HepG2 (cell line): ENCODE measurements around the gene VPS54. TPM values are rescaled to one million over a fixed set of nuclear protein-coding genes. Genes with fewer than 3 reads are reported as not detected.

Experiments used
- ATAC-seq: fragments of 200-7000 bp; cut with Tn5 transposase; 3 replicates; pipeline ENCODE4 v1.9.1; 2020; ENCODE audit warnings: mild to moderate bottlenecking, moderate library complexity
- BruUV-seq: library from RNA; stranded (reverse); fragments of 400-500 nt; replicated peaks from 2 replicates; lab custom pipeline; 2021; lab: Mats Ljungman, UMichigan
- CTCF ChIA-PET: fragments of 300-600 bp; formaldehyde crosslinking; extraction: SDS; loops from one replicate; lab custom pipeline; 2021; ENCODE audit warnings: low total read pairs, inconsistent platforms, low intra/inter-chr PET ratio; lab: Yijun Ruan, JAX
- POLR2A ChIA-PET: fragments of 350-600 bp; sonication (Branson Sonifier 250); formaldehyde crosslinking; loops from one replicate; lab custom pipeline; 2020; ENCODE audit warnings: antibody characterized with exemption, inconsistent platforms; lab: Yijun Ruan, JAX
- DNase-seq: peaks from one replicate; pipeline ENCODE4 v3.0.0-alpha.2; 2015; ENCODE audit warnings: low spot score
- FAIRE-seq: peaks from 3 replicates; lab custom pipeline; 2011; peaks lifted over from hg19 to GRCh38; lab: Jason Lieb, UNC
- H2AFZ ChIP-seq: one replicate; pipeline ENCODE4 v1.6.1; 2011; ENCODE audit warnings: low read length, inconsistent platforms
- H3K27ac ChIP-seq: fragments of 300-600 bp; 3 replicates; pipeline ENCODE4 v1.8.0; 2011; ENCODE audit warnings: mixed run types, mild to moderate bottlenecking, mixed read lengths, low read length, inconsistent platforms; ENCODE audit not compliant: insufficient read depth; ENCODE audit errors: extremely low read length
- H3K27me3 ChIP-seq, 2 experiments: fragments of 200-600 bp in 1 of 2; 2 replicates in 1 of 2; 3 replicates in 1 of 2; pipeline versions ENCODE4 v1.6.0 to v1.8.0; 2011; ENCODE audit warnings: low read length in 2 of 2, mild to moderate bottlenecking in 2 of 2, moderate library complexity in 2 of 2, inconsistent platforms in 1 of 2; ENCODE audit not compliant: insufficient read depth in 2 of 2, control insufficient read depth in 1 of 2
- H3K36me3 ChIP-seq, 2 experiments: fragments of 200-600 bp in 1 of 2; replicated peaks in 1 of 2; 2 replicates in 1 of 2; 3 replicates in 1 of 2; pipeline versions ENCODE4 v1.5.1 to v1.8.0; 2011; ENCODE audit warnings: low read length in 2 of 2, inconsistent platforms in 1 of 2; ENCODE audit not compliant: insufficient read depth in 2 of 2, control insufficient read depth in 1 of 2
- H3K4me1 ChIP-seq: 2 replicates; pipeline ENCODE4 v1.5.1; 2012; ENCODE audit warnings: low read length, inconsistent platforms; ENCODE audit not compliant: insufficient read depth
- H3K4me2 ChIP-seq: 2 replicates; pipeline ENCODE4 v1.6.0; 2011; ENCODE audit warnings: low read depth, low read length, inconsistent platforms
- H3K4me3 ChIP-seq, 3 experiments: fragments of 200-600 bp in 1 of 3; sonication (generic), shearing (Covaris generic) in 1 of 3; replicated peaks in 1 of 3; 2 replicates each; pipeline ENCODE4 v1.5.1; 2011 to 2016; ENCODE audit warnings: low read length in 3 of 3, inconsistent platforms in 2 of 3, low read depth in 2 of 3, mild to moderate bottlenecking in 2 of 3, control low read depth in 1 of 3, mixed read lengths in 1 of 3; ENCODE audit not compliant: insufficient read depth in 1 of 3
- H3K79me2 ChIP-seq: one replicate; pipeline ENCODE4 v1.6.1; 2011; ENCODE audit warnings: low read length, inconsistent platforms; ENCODE audit not compliant: insufficient read depth
- H3K9ac ChIP-seq: 2 replicates; pipeline ENCODE4 v1.6.0; 2011; ENCODE audit warnings: mild to moderate bottlenecking, low read depth, low read length, inconsistent platforms; ENCODE audit not compliant: insufficient read depth
- H3K9me3 ChIP-seq: 2 replicates; pipeline ENCODE4 v1.5.1; 2012; ENCODE audit warnings: mild to moderate bottlenecking, low read length
- H4K20me1 ChIP-seq: 2 replicates; pipeline ENCODE4 v1.6.0; 2011; ENCODE audit warnings: inconsistent platforms, mild to moderate bottlenecking, low read length, moderate library complexity; ENCODE audit not compliant: insufficient read depth
- ARNT ChIP-seq: fragments of 450-650 bp; IDR thresholded peaks from 2 replicates; pipeline ENCODE4 v1.6.1; 2017
- CEBPB ChIP-seq: IDR thresholded peaks from 2 replicates; pipeline ENCODE4 v1.6.1; 2011; ENCODE audit warnings: low read depth, low read length, improper control_type of control experiment, borderline replicate concordance
- FOXK1 ChIP-seq: sonication (generic); formaldehyde crosslinking; IDR thresholded peaks from 2 replicates; pipeline ENCODE4 v1.4.0; 2020; ENCODE audit warnings: low read depth, missing genetic modification reagents, borderline replicate concordance
- FOXO4 ChIP-seq: sonication (generic); formaldehyde crosslinking; conservative IDR thresholded peaks from 2 replicates; pipeline ENCODE4 v1.8.1; 2023; ENCODE audit warnings: missing genetic modification reagents
- JUND ChIP-seq: sonication (generic); formaldehyde crosslinking; IDR thresholded peaks from 2 replicates; pipeline ENCODE4 v1.8.0; 2022; ENCODE audit warnings: mild to moderate bottlenecking, missing genetic modification reagents
- KDM6A ChIP-seq: IDR thresholded peaks from 2 replicates; pipeline ENCODE4 v1.6.1; 2016; ENCODE audit warnings: low read depth
- MEF2D ChIP-seq: sonication (generic); formaldehyde crosslinking; IDR thresholded peaks from 2 replicates; pipeline ENCODE4 v1.5.1; 2020; ENCODE audit warnings: mild to moderate bottlenecking, missing genetic modification reagents
- NAIF1 ChIP-seq: sonication (generic); formaldehyde crosslinking; IDR thresholded peaks from 2 replicates; pipeline ENCODE4 v1.5.0; 2020; ENCODE audit warnings: mild to moderate bottlenecking, missing genetic modification reagents, borderline replicate concordance
- NFE2 ChIP-seq: sonication (generic); formaldehyde crosslinking; IDR thresholded peaks from 2 replicates; pipeline ENCODE4 v1.4.0; 2020; ENCODE audit warnings: missing genetic modification reagents
- PHF20 ChIP-seq: sonication (generic); formaldehyde crosslinking; IDR thresholded peaks from 2 replicates; pipeline ENCODE4 v1.5.0; 2020; ENCODE audit warnings: mild to moderate bottlenecking, missing genetic modification reagents
- PRPF4 ChIP-seq: fragments of 200-400 bp; formaldehyde crosslinking; IDR thresholded peaks from 2 replicates; pipeline ENCODE4 v1.6.1; 2016; ENCODE audit warnings: low read length, low read depth; ENCODE audit not compliant: poor library complexity, severe bottlenecking
- TCF7L2 ChIP-seq: IDR thresholded peaks from 2 replicates; pipeline ENCODE4 v1.6.1; 2011; ENCODE audit warnings: mild to moderate bottlenecking, low read depth, low read length, moderate library complexity
- ZBTB8A ChIP-seq: sonication (generic); formaldehyde crosslinking; IDR thresholded peaks from 2 replicates; pipeline ENCODE4 v1.4.0; 2020; ENCODE audit warnings: mild to moderate bottlenecking, low read depth, missing genetic modification reagents, borderline replicate concordance
- ZNF256 ChIP-seq: sonication (generic); formaldehyde crosslinking; conservative IDR thresholded peaks from 2 replicates; pipeline ENCODE4 v1.4.0; 2020; ENCODE audit warnings: missing genetic modification reagents
- ZNF703 ChIP-seq: sonication (generic); formaldehyde crosslinking; IDR thresholded peaks from 2 replicates; pipeline ENCODE4 v1.5.1; 2020; ENCODE audit warnings: missing genetic modification reagents, mild to moderate bottlenecking, moderate library complexity, borderline replicate concordance
- ZNF772 ChIP-seq: sonication (generic); formaldehyde crosslinking; IDR thresholded peaks from 2 replicates; pipeline ENCODE4 v1.5.0; 2020; ENCODE audit warnings: mild to moderate bottlenecking, missing genetic modification reagents
- WGBS: methylation state at CpG from one replicate; pipeline ENCODE4 v1.1.6; 2017; ENCODE audit warnings: low lambda C conversion rate; 5-methylcytosine and 5-hydroxymethylcytosine counted together
- in situ Hi-C: cut with HindIII; loops from 2 replicates; pipeline ENCODE4 v1.10.0; 2017; ENCODE audit warnings: low pct_unique_long_range_greater_than_20kb; ENCODE audit not compliant: extremely low pct_ligation_motif_present
- intact Hi-C: fragments of 100-400 bp; cut with micrococcal nuclease; formaldehyde crosslinking; loops from one replicate; pipeline ENCODE4 v1.10.0; 2022; ENCODE audit not compliant: unreplicated experiment
- polyA plus RNA-seq, 8 experiments: library from polyadenylated mRNA; depleted of rRNA in 3 of 8; stranded (reverse) in 7 of 8; unstranded in 1 of 8; fragments of >200 nt; fragmentation: Illumina TruSeq in 4 of 8; extraction: Trizol in 4 of 8; gene quantifications; 2 replicates each; pipeline versions ENCODE4 v1.2.1 to v1.2.3, GENCODE V29; 2011 to 2016; ENCODE audit warnings: low read depth in 4 of 8, missing spikeins in 1 of 8, mixed read lengths in 1 of 8; ENCODE audit not compliant: insufficient read depth in 1 of 8
- total RNA-seq, 5 experiments: library from RNA; depleted of rRNA; stranded (reverse); fragments of >200 nt; fragmentation: Illumina TruSeq; extraction: Trizol; gene quantifications; 2 replicates each; pipeline ENCODE4 v1.2.3, GENCODE V29; 2016; ENCODE audit warnings: low read depth in 1 of 5

The VPS54 gene
- total and polyA plus RNA-seq, 2 of the 13 experiments (the other 11 are each of a cell fraction or from before 2014, with no cell fraction given) = 64.7 to 77.5 TPM

- DNase-seq = no peak
- in situ Hi-C loops (loop anchor here (10.0 kb wide), 1 partner anchor 281 kb away; no protein-coding TSS in a partner anchor), intact Hi-C loops (no loop called here)
- no TSS peak for BruUV-seq
- FAIRE-seq = no peak
- H3K9ac ChIP-seq = no peak overlapping the region
- peaks cover 6 to 62% of the 10 kb centered on the region in 2 experiments for H3K36me3 ChIP-seq
- H3K79me2 ChIP-seq = peaks cover 33% of the 10 kb centered on the region
- POLR2A ChIA-PET = interaction anchor here (1.0 kb wide), 1 partner anchor 35 kb away, joined by 3 read pairs; the partner anchor contains the start of gene UGP2
- no peaks in the 10 kb centered on the region for H3K27me3 ChIP-seq
- peaks cover 12% of the 10 kb centered on the region; the same call in 1 of the 2 replicates for H4K20me1 ChIP-seq
- CTCF ChIA-PET = no interaction called here
- WGBS = 97% methylated on average over 3 of the region's 3 CpGs
- no peak for ATAC-seq
- no peaks in the 10 kb centered on the region for H3K9me3 ChIP-seq
- peaks cover 28% of the 10 kb centered on the region for H3K4me1 ChIP-seq
- no peak overlapping the region for H3K27ac ChIP-seq
- H3K4me3 ChIP-seq = no peak overlapping the region
- no peak overlapping the region for H2AFZ ChIP-seq
- TF ChIP-seq FOXK1 (CRISPR knock-in tag) (no peak), FOXO4 (CRISPR knock-in tag) (0 out of 2 replicates have a peak, but pooled peaks have one; percentile 33)
- H3K4me2 ChIP-seq = no peak overlapping the region
Measured at GRCh38 chr2:63875559-63876245, 143.5 kb downstream of the VPS54 start.

- TF ChIP-seq PHF20 (no peak), ZBTB8A (CRISPR knock-in tag) (no peak), MEF2D (CRISPR knock-in tag) (no peak), ARNT (no peak), JUND (CRISPR knock-in tag) (no peak), ZNF703 (CRISPR knock-in tag) (no peak), NFE2 (CRISPR knock-in tag) (no peak), PRPF4 (no peak), KDM6A (CRISPR knock-in tag) (no peak), CEBPB (no peak), ZNF772 (CRISPR knock-in tag) (no peak), TCF7L2 (no peak), NAIF1 (no peak), ZNF256 (CRISPR knock-in tag) (no peak)
- Histone ChIP-seq H4K20me1 (peaks cover 14% of the 10 kb centered on the region; the same call in 1 of the 2 replicates), H3K27me3 (no peaks in the 10 kb centered on the region), H3K27ac (no peak overlapping the region), H3K79me2 (peaks cover 29% of the 10 kb centered on the region), H3K4me2 (no peak overlapping the region), H3K9ac (no peak overlapping the region), H2AFZ (no peak overlapping the region), H3K4me1 (peaks cover 34% of the 10 kb centered on the region), H3K36me3 (peaks cover 4 to 56% of the 10 kb centered on the region in 2 experiments), H3K9me3 (no peaks in the 10 kb centered on the region), H3K4me3 (no peak overlapping the region)
- DNase-seq = no peak
- ChIA-PET CTCF (no interaction called here), POLR2A (interaction anchor here (1.0 kb wide), 1 partner anchor 34 kb away, joined by 3 read pairs; the partner anchor contains the start of gene UGP2)
- no peak for ATAC-seq
- no peak for FAIRE-seq
- 80% methylated on average over 1 of the region's 1 CpG for WGBS
- intact Hi-C loops (no loop called here), in situ Hi-C loops (loop anchor here (10.0 kb wide), 1 partner anchor 280 kb away; no protein-coding TSS in a partner anchor)
- BruUV-seq = no TSS peak
Measured at GRCh38 chr2:63875131-63875527, 144.1 kb downstream of the VPS54 start.
